ENCODE data around the gene ATIC. TPM values are rescaled to one million over a fixed set of nuclear protein-coding genes. Genes with fewer than 3 reads are reported as not detected.

Gene ATIC
- total and polyA plus RNA-seq, 2 donors (not counting 1 experiment from before 2014, with no cell fraction given), result 40.3 to 92.7 TPM

DNA sequence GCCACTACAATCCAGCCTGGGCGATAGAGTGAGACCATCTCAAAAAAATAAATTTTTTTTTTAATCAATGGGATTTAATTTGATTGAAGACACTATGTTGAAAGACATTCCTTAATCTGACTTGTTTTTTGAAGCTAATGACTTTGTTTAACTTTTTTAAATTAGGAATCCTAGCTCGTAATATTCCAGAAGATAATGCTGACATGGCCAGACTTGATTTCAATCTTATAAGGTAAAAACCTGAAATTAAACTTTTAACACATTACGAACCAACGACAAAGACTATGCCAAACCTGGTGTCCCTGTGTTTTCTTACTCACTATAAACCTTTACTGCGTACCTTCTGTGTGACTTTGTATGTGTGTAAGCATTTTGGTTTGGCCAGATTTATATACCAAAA, 7.6 kb downstream of the ATIC start:
- TF ChIP-seq CTCF (conservative IDR thresholded peaks at IDR 0.05 in 1 of 2, IDR thresholded peaks at IDR 0.05 in 1 of 2; ENCODE audit: low read depth in 1 of 2, low read length in 2 of 2) (no peak), EZH2 (IDR thresholded peaks at IDR 0.05; ENCODE audit: low read length, missing control alignments) (no peak)
- H3K27ac ChIP-seq (ENCODE audit: insufficient read depth, low read length), result no peak overlapping the region
- H3K9me3 ChIP-seq (ENCODE audit: control insufficient read depth, insufficient read depth, low read depth, low read length), result no peaks in the 10 kb centered on the region
- H3K4me1 ChIP-seq (ENCODE audit: control insufficient read depth, extremely low read depth, insufficient read depth, low read length), result no peaks in the 10 kb centered on the region
- H3K36me3 ChIP-seq (ENCODE audit: control insufficient read depth, insufficient read depth, low read length), result peaks cover 2% of the 10 kb centered on the region
- no peak for DNase-seq (ENCODE audit: low read depth in 2 of 2)
- no peaks in the 10 kb centered on the region for H4K20me1 ChIP-seq (ENCODE audit: control insufficient read depth, extremely low read depth, insufficient read depth, low read length)
- H2AFZ ChIP-seq (ENCODE audit: low read length), result no peak overlapping the region
- H3K4me2 ChIP-seq (ENCODE audit: extremely low read depth, insufficient read depth, low read length), result no peak overlapping the region
- H3K79me2 ChIP-seq (ENCODE audit: control insufficient read depth, insufficient read depth, low read length), result peaks cover 3% of the 10 kb centered on the region
- H3K27me3 ChIP-seq (ENCODE audit: control insufficient read depth, insufficient read depth, low read length), result no peaks in the 10 kb centered on the region
- no peak overlapping the region for H3K4me3 ChIP-seq (replicated peaks in 1 of 4; ENCODE audit: control extremely low read depth in 1 of 4, insufficient read depth in 1 of 4, low read depth in 3 of 4, low read length in 4 of 4)
- H3K9ac ChIP-seq (ENCODE audit: insufficient read depth, low read length), result no peak overlapping the region

- peaks cover 3% of the 10 kb centered on the region for H3K79me2 ChIP-seq (ENCODE audit: control insufficient read depth, insufficient read depth, low read length)
Observed at GRCh38 chr2:215320102-215320501, 8.2 kb downstream of the ATIC start.

DNA sequence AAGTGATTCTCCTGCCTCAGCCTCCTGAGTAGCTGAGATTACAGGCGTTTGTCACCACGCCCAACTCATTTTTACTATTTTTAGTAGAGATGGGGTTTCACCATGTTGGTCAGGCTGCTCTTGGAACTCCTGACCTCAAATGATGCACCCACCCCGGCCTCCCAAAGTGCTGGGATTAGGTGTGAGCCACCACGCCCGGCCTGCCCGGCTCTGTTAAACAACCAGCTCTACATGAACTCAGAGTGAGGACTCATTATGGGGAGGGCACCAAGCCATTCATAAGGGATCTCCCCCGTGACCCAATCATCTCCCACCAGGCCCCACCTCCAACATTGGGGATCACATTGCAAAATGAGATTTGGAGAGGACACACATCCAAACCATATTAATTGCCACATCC, 8.8 kb downstream of the ATIC start:
- Histone ChIP-seq H2AFZ (ENCODE audit: low read length) (no peak overlapping the region), H3K4me2 (ENCODE audit: extremely low read depth, insufficient read depth, low read length) (no peak overlapping the region), H3K27ac (ENCODE audit: insufficient read depth, low read length) (no peak overlapping the region), H3K9me3 (ENCODE audit: control insufficient read depth, insufficient read depth, low read depth, low read length) (no peaks in the 10 kb centered on the region), H3K4me1 (ENCODE audit: control insufficient read depth, extremely low read depth, insufficient read depth, low read length) (no peaks in the 10 kb centered on the region), H4K20me1 (ENCODE audit: control insufficient read depth, extremely low read depth, insufficient read depth, low read length) (no peaks in the 10 kb centered on the region), H3K4me3 (replicated peaks in 1 of 4; ENCODE audit: control extremely low read depth in 1 of 4, insufficient read depth in 1 of 4, low read depth in 3 of 4, low read length in 4 of 4) (no peak overlapping the region), H3K9ac (ENCODE audit: insufficient read depth, low read length) (no peak overlapping the region), H3K27me3 (ENCODE audit: control insufficient read depth, insufficient read depth, low read length) (no peaks in the 10 kb centered on the region), H3K79me2 (ENCODE audit: control insufficient read depth, insufficient read depth, low read length) (peaks cover 3% of the 10 kb centered on the region), H3K36me3 (ENCODE audit: control insufficient read depth, insufficient read depth, low read length) (peaks cover 2% of the 10 kb centered on the region)
- DNase-seq (ENCODE audit: low read depth in 2 of 2), result no peak
- TF ChIP-seq CTCF (conservative IDR thresholded peaks at IDR 0.05 in 1 of 2, IDR thresholded peaks at IDR 0.05 in 1 of 2; ENCODE audit: low read depth in 1 of 2, low read length in 2 of 2) (no peak), EZH2 (IDR thresholded peaks at IDR 0.05; ENCODE audit: low read length, missing control alignments) (no peak)

More at GRCh38 chr2:215320102-215320501, 8.2 kb downstream of the ATIC start:
- DNase-seq (ENCODE audit: low read depth in 2 of 2), result no peak
- Histone ChIP-seq H3K9ac (ENCODE audit: insufficient read depth, low read length) (no peak overlapping the region), H3K4me1 (ENCODE audit: control insufficient read depth, extremely low read depth, insufficient read depth, low read length) (no peaks in the 10 kb centered on the region), H3K4me2 (ENCODE audit: extremely low read depth, insufficient read depth, low read length) (no peak overlapping the region), H2AFZ (ENCODE audit: low read length) (no peak overlapping the region), H4K20me1 (ENCODE audit: control insufficient read depth, extremely low read depth, insufficient read depth, low read length) (no peaks in the 10 kb centered on the region), H3K9me3 (ENCODE audit: control insufficient read depth, insufficient read depth, low read depth, low read length) (no peaks in the 10 kb centered on the region), H3K27ac (ENCODE audit: insufficient read depth, low read length) (no peak overlapping the region), H3K4me3 (replicated peaks in 1 of 4; ENCODE audit: control extremely low read depth in 1 of 4, insufficient read depth in 1 of 4, low read depth in 3 of 4, low read length in 4 of 4) (no peak overlapping the region), H3K36me3 (ENCODE audit: control insufficient read depth, insufficient read depth, low read length) (peaks cover 2% of the 10 kb centered on the region), H3K27me3 (ENCODE audit: control insufficient read depth, insufficient read depth, low read length) (no peaks in the 10 kb centered on the region)
- no peak for TF ChIP-seq EZH2 (IDR thresholded peaks at IDR 0.05; ENCODE audit: low read length, missing control alignments)
- TF ChIP-seq CTCF (conservative IDR thresholded peaks at IDR 0.05 in 1 of 2, IDR thresholded peaks at IDR 0.05 in 1 of 2; ENCODE audit: low read depth in 1 of 2, low read length in 2 of 2), result no peak
